ENCODE data around the gene TYW1B. TPM values are rescaled to one million over a fixed set of nuclear protein-coding genes. Genes with fewer than 3 reads are reported as not detected.
"Not testable (repeated sequence)": the region's sequence is repeated elsewhere in the genome, so short reads cannot be mapped to it uniquely, and the experiment has no call there.

Gene TYW1B
- total RNA-seq, 2 donors from 2014 or later: 1.2 to 3.5 TPM

- H3K9me3 ChIP-seq: no peaks in the 10 kb centered on the region
- TF ChIP-seq, protein P1, sequence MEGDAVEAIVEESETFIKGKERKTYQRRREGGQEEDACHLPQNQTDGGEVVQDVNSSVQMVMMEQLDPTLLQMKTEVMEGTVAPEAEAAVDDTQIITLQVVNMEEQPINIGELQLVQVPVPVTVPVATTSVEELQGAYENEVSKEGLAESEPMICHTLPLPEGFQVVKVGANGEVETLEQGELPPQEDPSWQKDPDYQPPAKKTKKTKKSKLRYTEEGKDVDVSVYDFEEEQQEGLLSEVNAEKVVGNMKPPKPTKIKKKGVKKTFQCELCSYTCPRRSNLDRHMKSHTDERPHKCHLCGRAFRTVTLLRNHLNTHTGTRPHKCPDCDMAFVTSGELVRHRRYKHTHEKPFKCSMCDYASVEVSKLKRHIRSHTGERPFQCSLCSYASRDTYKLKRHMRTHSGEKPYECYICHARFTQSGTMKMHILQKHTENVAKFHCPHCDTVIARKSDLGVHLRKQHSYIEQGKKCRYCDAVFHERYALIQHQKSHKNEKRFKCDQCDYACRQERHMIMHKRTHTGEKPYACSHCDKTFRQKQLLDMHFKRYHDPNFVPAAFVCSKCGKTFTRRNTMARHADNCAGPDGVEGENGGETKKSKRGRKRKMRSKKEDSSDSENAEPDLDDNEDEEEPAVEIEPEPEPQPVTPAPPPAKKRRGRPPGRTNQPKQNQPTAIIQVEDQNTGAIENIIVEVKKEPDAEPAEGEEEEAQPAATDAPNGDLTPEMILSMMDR (IDR thresholded peaks at IDR 0.05): no peak
These were observed 153.6 kb downstream of the TYW1B start for GRCh38 chr7:72674394-72674793.

DNA sequence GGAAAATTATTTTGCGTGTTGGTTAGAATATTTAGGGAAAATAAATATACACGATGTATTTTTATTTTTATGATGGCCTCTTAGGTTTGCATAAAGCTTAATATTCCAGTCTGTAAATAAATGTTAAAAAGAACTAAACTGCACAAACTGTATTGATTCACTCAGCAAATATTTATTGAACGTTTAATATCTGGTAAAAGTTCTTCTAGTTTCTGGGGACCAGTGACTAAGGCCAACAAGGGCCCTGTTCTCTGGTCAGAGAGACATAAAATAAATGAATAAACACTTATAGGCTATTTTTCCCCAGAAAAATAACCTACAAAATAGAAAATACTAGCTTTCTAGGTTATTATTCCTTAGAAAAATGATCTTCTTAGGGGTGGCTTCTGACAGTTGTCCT lies 157.2 kb downstream of the TYW1B start:
- not testable (repeated sequence) for H3K4me1 ChIP-seq; H3K27me3 ChIP-seq; H3K4me3 ChIP-seq; H3K27ac ChIP-seq; H3K9me3 ChIP-seq; H3K36me3 ChIP-seq; DNase-seq (ENCODE audit: low spot score)

More at GRCh38 chr7:72674394-72674793, 153.6 kb downstream of the TYW1B start:
- Histone ChIP-seq H3K4me1 (no peaks in the 10 kb centered on the region), H3K4me3 (no peak overlapping the region), H3K36me3 (no peaks in the 10 kb centered on the region), H3K27ac (no peak overlapping the region), H3K27me3 (no peaks in the 10 kb centered on the region)
- DNase-seq (ENCODE audit: low spot score): no peak

DNA sequence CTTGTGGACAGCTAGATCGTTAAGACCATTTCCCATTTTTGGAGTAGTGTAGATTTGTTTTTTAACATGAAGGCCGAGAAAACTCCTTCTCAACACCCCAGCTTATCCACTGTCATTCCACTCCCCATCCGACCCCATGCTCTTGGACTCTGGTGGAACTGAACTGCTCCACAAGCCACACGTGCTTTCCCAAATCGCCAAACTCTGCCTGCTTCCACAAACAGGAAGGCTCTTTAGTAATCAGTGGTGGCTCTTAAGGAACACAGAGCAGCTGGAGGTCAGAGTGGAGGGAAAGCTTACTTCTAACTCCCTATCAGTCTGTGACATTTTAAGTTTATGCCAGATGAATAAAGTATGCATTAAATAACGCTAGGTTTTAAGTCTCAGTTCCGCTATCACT lies 159.6 kb downstream of the TYW1B start:
- not testable (repeated sequence) for H3K4me3 ChIP-seq; H3K27ac ChIP-seq; H3K27me3 ChIP-seq; H3K36me3 ChIP-seq; H3K9me3 ChIP-seq; DNase-seq (ENCODE audit: low spot score); H3K4me1 ChIP-seq

DNA sequence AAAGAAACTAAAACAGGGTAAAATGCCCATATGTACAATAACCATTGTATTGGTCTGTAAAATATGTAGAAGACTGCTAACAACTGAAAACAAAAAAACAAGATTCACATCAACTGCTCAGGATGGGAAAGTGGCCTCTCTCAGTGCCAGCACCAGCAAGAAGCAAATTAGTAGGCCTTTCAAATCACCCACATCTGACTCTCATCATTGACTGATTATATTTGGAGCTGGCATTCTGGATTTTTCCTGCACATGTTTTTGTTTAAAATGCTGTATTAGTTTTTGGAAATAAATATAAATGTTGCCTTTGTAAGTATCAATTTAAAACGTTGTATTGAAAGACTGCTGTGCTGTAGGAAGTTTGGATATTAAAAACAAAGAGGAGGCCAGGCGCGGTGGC lies 161.0 kb downstream of the TYW1B start:
- H3K27ac ChIP-seq, H3K27me3 ChIP-seq, H3K4me3 ChIP-seq: not testable (repeated sequence)

DNA sequence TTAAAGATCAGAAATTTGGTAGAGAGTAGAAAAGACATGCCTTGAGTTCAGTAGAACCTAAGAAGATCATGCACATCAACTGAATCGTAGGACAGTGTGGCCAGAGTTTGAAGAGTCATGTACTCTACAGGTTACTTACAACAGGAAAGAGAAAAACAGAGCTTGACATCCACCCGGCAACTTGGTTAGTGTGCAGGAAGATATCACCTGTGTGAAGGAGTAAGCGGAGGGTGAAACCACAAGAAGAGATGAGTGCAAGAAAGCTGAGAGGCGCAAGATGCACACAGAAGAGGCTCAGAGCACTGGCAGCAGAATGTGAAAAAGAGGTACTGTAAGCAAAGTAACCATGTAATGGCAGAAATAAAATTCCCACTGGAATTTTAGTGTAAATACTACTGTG lies 179.4 kb downstream of the TYW1B start:
- H3K9me3 ChIP-seq; DNase-seq (ENCODE audit: low spot score): not testable (repeated sequence)

More for the DNA sequence above, 161.0 kb downstream of the TYW1B start:
- not testable (repeated sequence) for H3K9me3 ChIP-seq; DNase-seq (ENCODE audit: low spot score); H3K36me3 ChIP-seq; H3K4me1 ChIP-seq

DNA sequence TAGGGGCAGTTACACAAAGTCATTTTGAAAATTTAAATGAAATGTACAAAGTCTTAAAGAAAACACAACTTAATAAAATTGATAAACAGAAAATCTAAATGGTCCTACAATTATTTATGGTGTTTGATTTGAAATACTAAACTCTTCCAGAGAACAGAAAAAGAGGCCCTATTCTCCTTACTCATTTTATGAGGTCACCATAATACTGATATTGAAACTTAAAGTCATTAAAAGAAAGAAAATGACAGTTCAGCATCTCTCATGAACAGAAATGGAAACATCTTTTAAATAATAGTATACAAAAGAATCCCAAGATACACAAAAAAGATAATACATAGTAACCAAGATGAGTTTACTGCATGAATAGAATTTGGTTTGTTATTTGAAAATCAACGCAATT lies 184.3 kb downstream of the TYW1B start:
- not testable (repeated sequence) for H3K4me1 ChIP-seq; DNase-seq (ENCODE audit: low spot score); H3K27ac ChIP-seq; H3K4me3 ChIP-seq; H3K27me3 ChIP-seq; H3K36me3 ChIP-seq; H3K9me3 ChIP-seq

More for the DNA sequence above, 179.4 kb downstream of the TYW1B start:
- not testable (repeated sequence) for H3K27me3 ChIP-seq, H3K27ac ChIP-seq, H3K4me3 ChIP-seq, H3K4me1 ChIP-seq, H3K36me3 ChIP-seq

DNA sequence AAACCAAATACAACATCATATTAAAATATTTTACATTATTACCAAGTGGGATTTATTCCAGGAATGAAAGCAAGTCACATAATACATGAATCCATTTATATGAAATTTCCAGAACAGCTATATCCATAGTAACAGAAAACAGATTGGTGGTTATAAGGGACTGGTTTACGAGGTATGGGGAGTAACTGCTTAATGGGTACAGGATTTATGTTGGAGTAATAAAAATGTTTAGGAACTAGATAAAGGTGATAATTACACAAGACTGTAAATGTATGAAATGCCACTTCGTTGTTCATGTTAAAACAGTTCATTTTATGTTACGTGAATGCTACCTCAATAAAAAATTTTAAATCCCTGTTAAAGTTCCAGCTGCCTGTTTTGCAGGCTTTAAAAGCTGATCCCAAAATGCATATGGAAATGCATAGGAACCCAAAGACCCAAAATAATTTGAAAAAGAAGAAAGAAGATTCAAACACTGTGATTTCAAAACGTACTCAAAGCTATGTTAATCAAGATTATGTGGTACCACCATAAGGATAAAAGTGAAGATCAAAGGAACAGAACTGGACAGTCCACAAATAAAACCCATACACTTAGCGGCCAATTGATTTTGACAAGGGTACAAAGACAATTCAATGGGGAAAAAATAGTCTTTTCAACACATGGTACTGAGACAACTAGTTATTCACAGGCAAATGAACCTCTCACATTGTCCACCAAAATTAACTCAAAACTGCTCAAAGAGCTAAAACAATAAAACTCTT lies 186.3 kb downstream of the TYW1B start:
- not testable (repeated sequence) for H3K4me1 ChIP-seq; DNase-seq (ENCODE audit: low spot score); H3K27ac ChIP-seq; H3K4me3 ChIP-seq; H3K9me3 ChIP-seq; H3K36me3 ChIP-seq; H3K27me3 ChIP-seq

DNA sequence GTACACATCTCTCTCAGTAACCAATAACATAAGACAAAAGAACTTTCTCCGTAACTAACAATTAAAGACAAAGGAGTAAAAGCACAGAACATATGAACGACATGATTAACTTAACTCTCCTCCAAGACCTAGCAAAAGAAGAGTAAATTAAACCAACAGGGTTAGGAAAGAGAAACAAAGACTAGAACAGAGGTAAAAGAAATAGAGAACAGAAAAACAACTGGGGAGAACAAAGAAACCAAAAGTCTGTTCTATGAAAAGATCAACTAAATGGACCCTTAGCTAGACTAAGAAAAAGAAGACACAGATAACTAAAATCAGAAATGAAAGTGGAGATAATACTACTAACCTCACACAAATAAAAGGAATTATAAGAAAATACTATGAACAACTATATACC lies 187.3 kb downstream of the TYW1B start:
- DNase-seq (ENCODE audit: low spot score); H3K4me1 ChIP-seq; H3K4me3 ChIP-seq; H3K27me3 ChIP-seq; H3K36me3 ChIP-seq; H3K27ac ChIP-seq; H3K9me3 ChIP-seq: not testable (repeated sequence)

- H3K4me3 ChIP-seq; H3K9me3 ChIP-seq; H3K4me1 ChIP-seq; H3K27ac ChIP-seq; H3K36me3 ChIP-seq; DNase-seq (ENCODE audit: low spot score); H3K27me3 ChIP-seq: not testable (repeated sequence)
- TF ChIP-seq, protein P1 (IDR thresholded peaks at IDR 0.05): peak in 1 of 2 donors; percentile 56
These were observed 192.6 kb downstream of the TYW1B start for GRCh38 chr7:72635273-72635908.

DNA sequence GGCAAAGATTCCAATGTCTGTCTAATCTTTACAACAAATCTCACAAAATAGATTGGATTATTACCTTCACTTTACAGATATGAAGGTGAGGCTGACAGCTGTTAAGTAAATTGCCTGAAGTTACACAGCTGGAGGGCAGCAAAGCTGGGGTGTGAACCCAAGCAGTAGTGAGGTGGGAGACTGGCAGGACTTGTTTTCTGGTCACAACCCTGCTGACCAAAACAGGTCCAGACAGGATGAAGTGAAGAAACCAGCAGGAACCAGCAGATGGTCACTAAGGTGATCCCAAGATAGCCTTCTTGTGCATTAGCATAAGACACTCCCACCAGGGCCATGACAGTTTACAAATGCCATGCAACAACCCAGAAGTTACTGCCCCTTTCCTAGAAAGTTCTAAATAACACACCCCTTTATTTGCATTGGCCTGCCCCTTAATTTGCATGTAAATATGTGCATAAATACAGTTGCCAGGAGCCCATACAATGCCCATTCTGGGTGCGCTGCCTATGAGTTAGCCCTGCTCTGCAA lies 195.2 kb downstream of the TYW1B start:
- H3K27me3 ChIP-seq; H3K9me3 ChIP-seq; H3K4me3 ChIP-seq; DNase-seq (ENCODE audit: low spot score); H3K27ac ChIP-seq; H3K4me1 ChIP-seq; H3K36me3 ChIP-seq: not testable (repeated sequence)

- H3K4me1 ChIP-seq; H3K36me3 ChIP-seq; DNase-seq (ENCODE audit: low spot score); H3K27me3 ChIP-seq; H3K27ac ChIP-seq; H3K9me3 ChIP-seq; H3K4me3 ChIP-seq: not testable (repeated sequence)
These were observed 199.6 kb downstream of the TYW1B start for GRCh38 chr7:72628375-72628774.

DNA sequence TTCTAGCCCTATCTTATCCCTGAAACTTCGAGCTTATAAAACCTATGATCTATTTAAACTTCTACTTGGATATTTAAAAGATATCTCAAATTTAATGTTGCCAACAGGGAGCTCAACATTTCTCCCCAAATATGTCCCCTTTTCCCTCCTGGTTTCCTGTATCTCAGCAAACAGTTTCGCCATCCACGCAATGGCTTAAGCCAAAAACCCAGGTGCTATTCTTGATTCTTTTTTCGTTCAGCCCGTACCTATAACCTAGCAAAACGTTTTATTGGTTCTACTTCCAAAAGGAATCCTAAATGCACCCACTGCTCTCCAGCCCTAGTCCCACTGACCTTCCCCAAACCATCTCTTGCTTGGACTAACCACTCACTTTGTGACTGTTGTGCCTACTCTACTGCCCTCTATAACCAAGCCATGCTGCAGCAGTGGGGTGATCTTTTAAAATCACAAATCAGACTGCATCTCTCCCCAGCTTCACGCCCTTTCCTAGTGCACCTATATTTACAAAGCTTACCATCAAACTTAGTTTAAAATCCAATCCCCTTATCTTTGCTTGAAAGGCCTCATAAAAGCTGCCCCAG lies 201.5 kb downstream of the TYW1B start:
- DNase-seq (ENCODE audit: low spot score); H3K36me3 ChIP-seq; H3K4me3 ChIP-seq; H3K27ac ChIP-seq; H3K9me3 ChIP-seq; H3K27me3 ChIP-seq; H3K4me1 ChIP-seq: not testable (repeated sequence)
